ENCODE measurements around the gene LGALS14. TPM values are rescaled to one million over a fixed set of nuclear protein-coding genes. Genes with fewer than 3 reads are reported as not detected.
"Not testable (repeated sequence)": the region's sequence is repeated elsewhere in the genome, so short reads cannot be mapped to it uniquely, and the experiment has no call there.

The LGALS14 gene
- total RNA-seq, 4 donors from 2014 or later = not detected

DNA sequence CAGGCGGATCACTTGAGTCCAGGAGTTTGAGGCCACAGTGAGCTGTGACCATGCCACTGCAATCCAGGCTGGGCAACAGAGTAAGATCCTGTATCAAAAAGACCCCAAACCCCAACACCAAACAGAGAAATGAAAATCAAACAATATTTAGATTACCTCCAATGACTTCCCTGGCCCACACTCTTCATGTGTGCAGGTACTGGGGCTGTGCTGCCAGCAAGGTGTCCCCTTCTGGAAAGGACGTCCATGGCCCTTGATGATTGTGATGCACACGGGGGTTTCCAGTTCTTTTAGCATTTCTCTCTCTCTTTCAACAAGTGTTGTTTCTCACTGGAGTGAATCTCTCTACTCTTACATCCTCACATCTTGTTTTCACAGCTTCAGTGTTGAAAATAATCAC, 23.7 kb upstream of the LGALS14 start:
- 88 to 93% methylated on average over 3 of the region's 3 CpGs for WGBS, 2 donors (ENCODE audit: low coverage in 1 of 2)
- in situ Hi-C loops (cut with MboI; ENCODE audit: low pct_ligation_motif_present in 1 of 4, low pct_unique_long_range_greater_than_20kb in 1 of 4, low sequenced_read_pairs in 3 of 4) = no loop called here
- intact Hi-C loops (cut with DNase I; ENCODE audit: low total_unique reads) = no loop called here

DNA sequence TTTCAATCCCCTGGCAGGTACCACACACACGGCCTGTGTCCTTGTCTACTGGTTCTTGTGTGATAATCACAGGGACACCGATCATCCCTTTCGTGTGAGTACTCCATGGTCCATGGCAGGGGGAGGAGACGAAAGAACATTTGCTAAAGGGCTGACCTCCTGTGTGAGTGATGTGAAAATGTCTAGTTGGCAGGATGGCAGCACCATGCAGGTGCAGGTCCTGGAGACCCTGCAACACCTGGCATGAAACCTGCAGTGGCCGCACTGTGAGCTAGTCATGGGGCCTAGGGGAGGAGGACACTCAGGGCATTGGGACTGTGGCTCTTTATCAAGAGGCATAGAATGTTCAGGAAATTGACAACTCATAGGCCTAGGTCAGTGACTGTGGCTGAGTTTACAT, 22.9 kb upstream of the LGALS14 start:
- Histone ChIP-seq H3K9me3 (no peaks in the 10 kb centered on the region), H3K36me3 (no peaks in the 10 kb centered on the region), H3K4me3 (no peak overlapping the region), H3K4me1 (peaks cover 0 to 7% (median 0%) of the 10 kb centered on the region in 4 donors), H3K27me3 (no peaks in the 10 kb centered on the region), H3K27ac (no peak overlapping the region)
- in situ Hi-C loops (cut with MboI; ENCODE audit: low pct_ligation_motif_present in 1 of 4, low pct_unique_long_range_greater_than_20kb in 1 of 4, low sequenced_read_pairs in 3 of 4) (no loop called here), intact Hi-C loops (cut with DNase I; ENCODE audit: low total_unique reads) (no loop called here)
- TF ChIP-seq POLR2A (IDR thresholded peaks at IDR 0.05) (no peak), POLR2AphosphoS5 (IDR thresholded peaks at IDR 0.05) (no peak), EP300 (IDR thresholded peaks at IDR 0.05; ENCODE audit: low read depth) (no peak)
- TF ChIP-seq, protein P1, sequence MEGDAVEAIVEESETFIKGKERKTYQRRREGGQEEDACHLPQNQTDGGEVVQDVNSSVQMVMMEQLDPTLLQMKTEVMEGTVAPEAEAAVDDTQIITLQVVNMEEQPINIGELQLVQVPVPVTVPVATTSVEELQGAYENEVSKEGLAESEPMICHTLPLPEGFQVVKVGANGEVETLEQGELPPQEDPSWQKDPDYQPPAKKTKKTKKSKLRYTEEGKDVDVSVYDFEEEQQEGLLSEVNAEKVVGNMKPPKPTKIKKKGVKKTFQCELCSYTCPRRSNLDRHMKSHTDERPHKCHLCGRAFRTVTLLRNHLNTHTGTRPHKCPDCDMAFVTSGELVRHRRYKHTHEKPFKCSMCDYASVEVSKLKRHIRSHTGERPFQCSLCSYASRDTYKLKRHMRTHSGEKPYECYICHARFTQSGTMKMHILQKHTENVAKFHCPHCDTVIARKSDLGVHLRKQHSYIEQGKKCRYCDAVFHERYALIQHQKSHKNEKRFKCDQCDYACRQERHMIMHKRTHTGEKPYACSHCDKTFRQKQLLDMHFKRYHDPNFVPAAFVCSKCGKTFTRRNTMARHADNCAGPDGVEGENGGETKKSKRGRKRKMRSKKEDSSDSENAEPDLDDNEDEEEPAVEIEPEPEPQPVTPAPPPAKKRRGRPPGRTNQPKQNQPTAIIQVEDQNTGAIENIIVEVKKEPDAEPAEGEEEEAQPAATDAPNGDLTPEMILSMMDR (IDR thresholded peaks at IDR 0.05) = no peak
- WGBS, 2 donors (ENCODE audit: low coverage in 1 of 2) = 94% methylated on average over 5 of the region's 5 CpGs; no CpG with 5 or more reads in 1 of the 2 donors
- no peak for DNase-seq

More for the DNA sequence above, 23.7 kb upstream of the LGALS14 start:
- H3K36me3 ChIP-seq = no peaks in the 10 kb centered on the region
- no peak overlapping the region for H3K27ac ChIP-seq
- DNase-seq = no peak
- H3K4me1 ChIP-seq = peaks cover 0 to 7% (median 0%) of the 10 kb centered on the region in 4 donors
- TF ChIP-seq POLR2A (IDR thresholded peaks at IDR 0.05) (no peak), EP300 (IDR thresholded peaks at IDR 0.05; ENCODE audit: low read depth) (no peak), POLR2AphosphoS5 (IDR thresholded peaks at IDR 0.05) (no peak)
- TF ChIP-seq, protein P1 (IDR thresholded peaks at IDR 0.05) = no peak
- no peaks in the 10 kb centered on the region for H3K9me3 ChIP-seq
- no peak overlapping the region for H3K4me3 ChIP-seq
- H3K27me3 ChIP-seq = no peaks in the 10 kb centered on the region

DNA sequence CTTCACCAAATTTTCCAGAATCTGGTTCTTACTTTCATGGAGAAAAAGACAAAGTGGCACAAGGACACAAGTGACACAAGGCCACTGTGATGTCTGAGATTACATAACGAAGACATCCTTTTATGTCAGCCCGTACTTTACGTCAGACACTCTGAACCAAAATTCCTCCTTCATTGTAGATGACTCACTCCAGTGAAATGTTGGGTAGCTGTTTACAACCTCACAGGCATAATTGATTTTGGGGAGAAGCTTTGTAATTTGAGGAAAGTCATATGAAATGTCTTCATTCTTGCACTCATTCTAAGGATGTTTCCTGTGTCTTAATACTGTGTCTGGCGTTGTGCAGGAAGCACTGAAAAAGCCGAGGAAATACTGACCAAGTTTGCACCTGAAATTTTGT, 20.0 kb upstream of the LGALS14 start:
- no peaks in the 10 kb centered on the region for H3K36me3 ChIP-seq
- H3K27me3 ChIP-seq = no peaks in the 10 kb centered on the region
- WGBS, 2 donors (ENCODE audit: low coverage in 1 of 2) = 76 to 82% methylated on average over 2 to 5 of the region's 5 CpGs
- DNase-seq = no peak
- H3K4me1 ChIP-seq = no peaks in the 10 kb centered on the region
- H3K4me3 ChIP-seq = no peak overlapping the region
- no peak overlapping the region for H3K27ac ChIP-seq
- TF ChIP-seq POLR2A (IDR thresholded peaks at IDR 0.05) (no peak), POLR2AphosphoS5 (IDR thresholded peaks at IDR 0.05) (no peak)
- TF ChIP-seq, protein P1 (IDR thresholded peaks at IDR 0.05) = no peak
- H3K9me3 ChIP-seq = no peaks in the 10 kb centered on the region
- in situ Hi-C loops (cut with MboI; ENCODE audit: low pct_ligation_motif_present in 1 of 4, low pct_unique_long_range_greater_than_20kb in 1 of 4, low sequenced_read_pairs in 3 of 4) = no loop called here
- intact Hi-C loops (cut with DNase I; ENCODE audit: low total_unique reads) = no loop called here

GRCh38 chr19:39686739-39687138, 17.5 kb upstream of the LGALS14 start:
- no peak for DNase-seq
- in situ Hi-C loops (cut with MboI; ENCODE audit: low pct_ligation_motif_present in 1 of 4, low pct_unique_long_range_greater_than_20kb in 1 of 4, low sequenced_read_pairs in 3 of 4) (no loop called here), intact Hi-C loops (cut with DNase I; ENCODE audit: low total_unique reads) (no loop called here)
- Histone ChIP-seq H3K27ac (no peak overlapping the region), H3K36me3 (no peaks in the 10 kb centered on the region), H3K27me3 (peaks cover 4% of the 10 kb centered on the region), H3K4me1 (no peaks in the 10 kb centered on the region), H3K9me3 (no peaks in the 10 kb centered on the region), H3K4me3 (no peak overlapping the region)
- TF ChIP-seq POLR2AphosphoS5 (IDR thresholded peaks at IDR 0.05) = no peak
- no peak for TF ChIP-seq EP300 (IDR thresholded peaks at IDR 0.05; ENCODE audit: low read depth)
- TF ChIP-seq, protein P1 (IDR thresholded peaks at IDR 0.05) = no peak
- TF ChIP-seq POLR2A (IDR thresholded peaks at IDR 0.05) = no peak
- 62 to 69% methylated on average over 3 of the region's 3 CpGs for WGBS, 2 donors (ENCODE audit: low coverage in 1 of 2)

GRCh38 chr19:39688637-39689036, 15.6 kb upstream of the LGALS14 start:
- H3K36me3 ChIP-seq; in situ Hi-C loops (cut with MboI; ENCODE audit: low pct_ligation_motif_present in 1 of 4, low pct_unique_long_range_greater_than_20kb in 1 of 4, low sequenced_read_pairs in 3 of 4); H3K4me3 ChIP-seq; intact Hi-C loops (cut with DNase I; ENCODE audit: low total_unique reads); DNase-seq; H3K27me3 ChIP-seq; H3K9me3 ChIP-seq; H3K27ac ChIP-seq; H3K4me1 ChIP-seq: not testable (repeated sequence)
- WGBS, 2 donors (ENCODE audit: low coverage in 1 of 2) = 25 to 47% methylated on average over 1 to 4 of the region's 4 CpGs

Measured in transverse colon (tissue), 4 donors.